HG02981 (cell line): ENCODE measurements around the gene SLC16A10.

Experiments used
- ATAC-seq: cut with Tn5 transposase; IDR thresholded peaks from one replicate; pipeline ENCODE4 v1.9.1; 2021; ENCODE audit warnings: mild to moderate bottlenecking, moderate library complexity; ENCODE audit not compliant: unreplicated experiment

SLC16A10 gene

GRCh38 chr6:111210194-111210728 is 123.0 kb downstream of the SLC16A10 start:
- no peak for ATAC-seq

GRCh38 chr6:111211411-111212030 is 124.2 kb downstream of the SLC16A10 start:
- no peak for ATAC-seq

GRCh38 chr6:111212625-111213024 is 125.3 kb downstream of the SLC16A10 start:
- no peak for ATAC-seq

GRCh38 chr6:111215131-111215530 is 127.8 kb downstream of the SLC16A10 start:
- no peak for ATAC-seq

GRCh38 chr6:111219785-111220184 is 132.5 kb downstream of the SLC16A10 start:
- ATAC-seq = no peak

- no peak for ATAC-seq
Observed at GRCh38 chr6:111220383-111221031, 133.2 kb downstream of the SLC16A10 start.

GRCh38 chr6:111221804-111222203 is 134.5 kb downstream of the SLC16A10 start:
- ATAC-seq = no peak

GRCh38 chr6:111222341-111222740 is 135.0 kb downstream of the SLC16A10 start:
- no peak for ATAC-seq

GRCh38 chr6:111228094-111228493 is 140.8 kb downstream of the SLC16A10 start:
- no peak for ATAC-seq

GRCh38 chr6:111230351-111231089 is 143.2 kb downstream of the SLC16A10 start:
- ATAC-seq = no peak

- no peak for ATAC-seq
Observed at GRCh38 chr6:111231090-111231459, 143.8 kb downstream of the SLC16A10 start.

GRCh38 chr6:111237852-111238251 is 150.5 kb downstream of the SLC16A10 start:
- no peak for ATAC-seq

GRCh38 chr6:111238464-111239119 is 151.3 kb downstream of the SLC16A10 start:
- ATAC-seq = no peak

- no peak for ATAC-seq
Observed at GRCh38 chr6:111239461-111239860, 152.2 kb downstream of the SLC16A10 start.

GRCh38 chr6:111242452-111242851 is 155.1 kb downstream of the SLC16A10 start:
- ATAC-seq = no peak

GRCh38 chr6:111243095-111243494 is 155.8 kb downstream of the SLC16A10 start:
- ATAC-seq = no peak

GRCh38 chr6:111248789-111249188 is 161.5 kb downstream of the SLC16A10 start:
- no peak for ATAC-seq

GRCh38 chr6:111250791-111251354 is 163.6 kb downstream of the SLC16A10 start:
- no peak for ATAC-seq

- ATAC-seq = no peak
Observed at GRCh38 chr6:111252726-111253125, 165.4 kb downstream of the SLC16A10 start.

GRCh38 chr6:111254004-111254778 is 166.9 kb downstream of the SLC16A10 start:
- ATAC-seq = no peak
